ENCODE data around the gene SGPP1. TPM values are rescaled to one million over a fixed set of nuclear protein-coding genes. Genes with fewer than 3 reads are reported as not detected.

SGPP1 gene
- 6.5 and 9.4 TPM in 2 replicates for total RNA-seq

GRCh38 chr14:63727736-63728728 is at the start of gene SGPP1:
SGPP1 (minus strand) TSS chr14:63728065; CDS start chr14:63727944, 121 bp downstream.

GRCh38 chr14:63641473-63642228 is 86.2 kb downstream of the SGPP1 start, which contains the start of gene WDR89:
WDR89 (minus strand) TSS chr14:63641871; CDS start chr14:63599942, 41,929 bp downstream.

Other genes with a start within 250 kb of the SGPP1 start
- 11.0 and 27.8 TPM in 2 replicates for gene PPP2R5E, start 184.7 kb downstream of the SGPP1 start, total RNA-seq
- 13.9 and 22.4 TPM in 2 replicates for gene WDR89, start 86.2 kb downstream of the SGPP1 start, total RNA-seq
- gene SYNE2, start 124.9 kb upstream of the SGPP1 start, total RNA-seq, result 61.7 and 96.0 TPM in 2 replicates